Measurements from ENCODE around the gene TGM5.

The TGM5 gene

GRCh38 chr15:43219929-43220928, 46.5 kb downstream of the TGM5 start:
- no peak for DNase-seq (ENCODE audit: low read depth)
- TF ChIP-seq CTCF (IDR thresholded peaks at IDR 0.05; ENCODE audit: low read depth, low read length, missing control alignments) = no peak
- H3K4me3 ChIP-seq (ENCODE audit: low read depth, low read length) = no peak overlapping the region

GRCh38 chr15:43218908-43219706, 47.6 kb downstream of the TGM5 start:
- H3K4me3 ChIP-seq (ENCODE audit: low read depth, low read length) = no peak overlapping the region
- DNase-seq (ENCODE audit: low read depth) = no peak
- TF ChIP-seq CTCF (IDR thresholded peaks at IDR 0.05; ENCODE audit: low read depth, low read length, missing control alignments) = peak; percentile 30

- no peak for TF ChIP-seq CTCF (IDR thresholded peaks at IDR 0.05; ENCODE audit: low read depth, low read length, missing control alignments)
- H3K4me3 ChIP-seq (ENCODE audit: low read depth, low read length) = no peak overlapping the region
- no peak for DNase-seq (ENCODE audit: low read depth)
Observed at GRCh38 chr15:43215961-43216360, 50.8 kb downstream of the TGM5 start.

GRCh38 chr15:43214592-43215295, 52.0 kb downstream of the TGM5 start:
- H3K4me3 ChIP-seq (ENCODE audit: low read depth, low read length) = no peak overlapping the region
- no peak for TF ChIP-seq CTCF (IDR thresholded peaks at IDR 0.05; ENCODE audit: low read depth, low read length, missing control alignments)
- DNase-seq (ENCODE audit: low read depth) = no peak

DNA sequence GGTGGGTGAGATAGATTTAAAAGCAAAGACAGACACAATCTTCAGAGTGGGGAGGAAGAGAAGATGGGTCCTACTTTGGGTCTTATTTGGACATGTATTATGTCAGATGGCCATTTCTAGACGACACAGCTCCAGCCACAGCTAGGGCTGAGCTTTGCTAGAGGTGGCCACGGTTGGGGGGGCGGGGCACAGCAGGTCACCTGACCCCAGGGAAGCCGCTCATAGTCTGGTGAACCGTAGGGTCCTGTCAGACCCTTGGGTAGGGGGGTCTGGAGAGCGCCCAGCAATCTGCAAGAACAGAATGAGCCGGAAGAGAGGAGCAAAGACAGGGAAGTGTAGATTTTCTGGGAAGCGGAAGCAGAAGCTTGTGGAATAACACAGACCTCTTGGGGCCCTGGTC, 52.6 kb downstream of the TGM5 start:
- no peak for TF ChIP-seq CTCF (IDR thresholded peaks at IDR 0.05; ENCODE audit: low read depth, low read length, missing control alignments)
- H3K4me3 ChIP-seq (ENCODE audit: low read depth, low read length) = no peak overlapping the region
- DNase-seq (ENCODE audit: low read depth) = no peak

DNA sequence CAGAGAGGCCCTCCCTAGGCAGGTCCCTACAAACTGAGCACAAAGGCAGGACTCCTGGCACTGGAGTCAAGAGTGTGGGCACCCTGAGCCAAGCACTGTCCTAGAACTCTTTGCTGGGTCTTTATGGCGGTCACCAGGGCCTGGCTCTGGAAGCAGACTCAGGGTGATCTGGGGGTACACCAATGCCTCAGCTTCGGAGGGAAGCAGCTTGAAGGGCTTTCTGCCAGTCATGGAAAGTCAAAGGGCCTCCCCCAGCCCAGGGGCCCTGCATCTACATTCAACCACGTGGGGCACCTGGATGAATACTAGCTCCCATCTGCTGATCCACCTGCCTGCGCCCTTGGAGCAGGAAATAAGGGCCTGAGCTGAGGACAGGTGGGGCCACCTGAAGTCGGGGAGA, 53.3 kb downstream of the TGM5 start:
- no peak for TF ChIP-seq CTCF (IDR thresholded peaks at IDR 0.05; ENCODE audit: low read depth, low read length, missing control alignments)
- H3K4me3 ChIP-seq (ENCODE audit: low read depth, low read length) = no peak overlapping the region
- DNase-seq (ENCODE audit: low read depth) = no peak
